HG03457 (cell line): ENCODE results near the gene BCR.

Experiments used
- ATAC-seq: cut with Tn5 transposase; IDR thresholded peaks from one replicate; pipeline ENCODE4 v1.9.1; 2021; ENCODE audit warnings: moderate number of reproducible peaks; ENCODE audit not compliant: unreplicated experiment

The BCR gene

GRCh38 chr22:23272834-23273233 is 92.5 kb downstream of the BCR start:
- ATAC-seq, result no peak

GRCh38 chr22:23273445-23274145 is 93.3 kb downstream of the BCR start:
- no peak for ATAC-seq

GRCh38 chr22:23274146-23274526 is 93.8 kb downstream of the BCR start:
- ATAC-seq, result no peak

GRCh38 chr22:23274891-23275694 is 94.8 kb downstream of the BCR start:
- no peak for ATAC-seq

- no peak for ATAC-seq
Observed at GRCh38 chr22:23275751-23276150, 95.4 kb downstream of the BCR start.

- no peak for ATAC-seq
Observed at GRCh38 chr22:23276656-23277582, 96.6 kb downstream of the BCR start.

- ATAC-seq, result no peak
Observed at GRCh38 chr22:23277583-23278295, 97.4 kb downstream of the BCR start.

GRCh38 chr22:23278883-23279675 is 98.8 kb downstream of the BCR start:
- no peak for ATAC-seq

- no peak for ATAC-seq
Observed at GRCh38 chr22:23279781-23280180, 99.5 kb downstream of the BCR start.

- no peak for ATAC-seq
Observed at GRCh38 chr22:23280356-23281052, 100.2 kb downstream of the BCR start.

- no peak for ATAC-seq
Observed at GRCh38 chr22:23281053-23281405, 100.7 kb downstream of the BCR start.

- no peak for ATAC-seq
Observed at GRCh38 chr22:23281406-23282088, 101.2 kb downstream of the BCR start.

- no peak for ATAC-seq
Observed at GRCh38 chr22:23282089-23282501, 101.8 kb downstream of the BCR start.

- ATAC-seq, result no peak
Observed at GRCh38 chr22:23282516-23282915, 102.2 kb downstream of the BCR start.

GRCh38 chr22:23282986-23283385 is 102.7 kb downstream of the BCR start:
- ATAC-seq, result no peak

GRCh38 chr22:23283591-23284503 is 103.5 kb downstream of the BCR start:
- ATAC-seq, result no peak

- no peak for ATAC-seq
Observed at GRCh38 chr22:23284504-23285033, 104.3 kb downstream of the BCR start.

- ATAC-seq, result no peak
Observed at GRCh38 chr22:23285236-23285635, 104.9 kb downstream of the BCR start.
